Neutrophil (primary cell): ENCODE measurements around the gene GC.

ENCODE experiments used
- H3K27ac ChIP-seq: fragments of 200-600 bp; sonication (generic); 2 replicates; pipeline ENCODE4 v1.5.1; 2016; ENCODE audit warnings: mild to moderate bottlenecking, moderate library complexity
- H3K27me3 ChIP-seq: fragments of 200-600 bp; sonication (generic); 2 replicates; pipeline ENCODE4 v1.6.0; 2016; ENCODE audit warnings: mild to moderate bottlenecking
- H3K36me3 ChIP-seq: fragments of 200-600 bp; sonication (generic); 2 replicates; pipeline ENCODE4 v1.5.1; 2017
- H3K4me1 ChIP-seq, 2 experiments: fragments of 200-600 bp in 1 of 2; sonication (generic) in 1 of 2; 1 replicate in 1 of 2; 2 replicates in 1 of 2; pipeline versions ENCODE4 v1.5.1 to v1.6.1; 2013 to 2016; ENCODE audit warnings: low read depth in 1 of 2, low read length in 1 of 2, mild to moderate bottlenecking in 1 of 2, moderate library complexity in 1 of 2; ENCODE audit not compliant: control insufficient read depth in 1 of 2, insufficient read depth in 1 of 2
- H3K4me3 ChIP-seq, 2 experiments: fragments of 200-600 bp in 1 of 2; sonication (generic) in 1 of 2; 1 replicate in 1 of 2; 2 replicates in 1 of 2; pipeline ENCODE4 v1.5.1; 2013 to 2016; ENCODE audit warnings: low read depth in 1 of 2, low read length in 1 of 2, mild to moderate bottlenecking in 1 of 2, moderate library complexity in 1 of 2
- H3K9me3 ChIP-seq: fragments of 200-600 bp; sonication (generic); 2 replicates; pipeline ENCODE4 v1.5.1; 2016
- TF ChIP-seq, protein P1 (sequence below): fragments of 200-600 bp; sonication (generic); IDR thresholded peaks from 2 replicates; pipeline ENCODE4 v1.5.1; 2016; ENCODE audit warnings: antibody characterized with exemption

GC gene

GRCh38 chr4:71772592-71772991, 11.3 kb downstream of the GC start:
- H3K36me3 ChIP-seq: no peaks in the 10 kb centered on the region
- TF ChIP-seq, protein P1, sequence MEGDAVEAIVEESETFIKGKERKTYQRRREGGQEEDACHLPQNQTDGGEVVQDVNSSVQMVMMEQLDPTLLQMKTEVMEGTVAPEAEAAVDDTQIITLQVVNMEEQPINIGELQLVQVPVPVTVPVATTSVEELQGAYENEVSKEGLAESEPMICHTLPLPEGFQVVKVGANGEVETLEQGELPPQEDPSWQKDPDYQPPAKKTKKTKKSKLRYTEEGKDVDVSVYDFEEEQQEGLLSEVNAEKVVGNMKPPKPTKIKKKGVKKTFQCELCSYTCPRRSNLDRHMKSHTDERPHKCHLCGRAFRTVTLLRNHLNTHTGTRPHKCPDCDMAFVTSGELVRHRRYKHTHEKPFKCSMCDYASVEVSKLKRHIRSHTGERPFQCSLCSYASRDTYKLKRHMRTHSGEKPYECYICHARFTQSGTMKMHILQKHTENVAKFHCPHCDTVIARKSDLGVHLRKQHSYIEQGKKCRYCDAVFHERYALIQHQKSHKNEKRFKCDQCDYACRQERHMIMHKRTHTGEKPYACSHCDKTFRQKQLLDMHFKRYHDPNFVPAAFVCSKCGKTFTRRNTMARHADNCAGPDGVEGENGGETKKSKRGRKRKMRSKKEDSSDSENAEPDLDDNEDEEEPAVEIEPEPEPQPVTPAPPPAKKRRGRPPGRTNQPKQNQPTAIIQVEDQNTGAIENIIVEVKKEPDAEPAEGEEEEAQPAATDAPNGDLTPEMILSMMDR: no peak
- H3K9me3 ChIP-seq: no peaks in the 10 kb centered on the region
- H3K4me3 ChIP-seq: no peak overlapping the region
- no peaks in the 10 kb centered on the region for H3K4me1 ChIP-seq
- H3K27ac ChIP-seq: no peak overlapping the region
- no peaks in the 10 kb centered on the region for H3K27me3 ChIP-seq

GRCh38 chr4:71771613-71772012, 12.3 kb downstream of the GC start:
- H3K9me3 ChIP-seq: no peaks in the 10 kb centered on the region
- H3K4me1 ChIP-seq: no peaks in the 10 kb centered on the region
- H3K4me3 ChIP-seq: no peak overlapping the region
- H3K27ac ChIP-seq: no peak overlapping the region
- TF ChIP-seq, protein P1: no peak
- no peaks in the 10 kb centered on the region for H3K27me3 ChIP-seq
- no peaks in the 10 kb centered on the region for H3K36me3 ChIP-seq

DNA sequence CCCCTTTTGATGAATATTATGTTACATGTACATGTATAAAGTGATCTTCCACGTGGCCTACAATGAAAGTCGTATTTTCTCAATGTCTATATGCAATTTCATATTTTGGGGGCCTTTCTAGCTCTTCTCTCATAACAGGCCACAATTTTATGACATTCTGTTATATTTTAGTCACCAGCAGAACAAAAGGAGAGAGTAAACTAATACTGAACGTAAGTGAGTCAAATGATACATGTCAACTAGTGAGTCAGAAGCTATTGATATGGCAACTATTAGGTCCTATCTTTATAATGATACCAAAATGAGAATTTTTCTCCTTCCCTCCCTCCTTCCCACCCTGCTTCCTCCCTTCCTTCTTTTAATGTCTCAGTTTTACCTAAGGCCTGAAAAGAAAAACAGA, 14.4 kb downstream of the GC start:
- H3K9me3 ChIP-seq: no peaks in the 10 kb centered on the region
- no peak overlapping the region for H3K27ac ChIP-seq
- TF ChIP-seq, protein P1: no peak
- H3K4me1 ChIP-seq: no peaks in the 10 kb centered on the region
- H3K4me3 ChIP-seq: no peak overlapping the region
- H3K27me3 ChIP-seq: no peaks in the 10 kb centered on the region
- no peaks in the 10 kb centered on the region for H3K36me3 ChIP-seq

DNA sequence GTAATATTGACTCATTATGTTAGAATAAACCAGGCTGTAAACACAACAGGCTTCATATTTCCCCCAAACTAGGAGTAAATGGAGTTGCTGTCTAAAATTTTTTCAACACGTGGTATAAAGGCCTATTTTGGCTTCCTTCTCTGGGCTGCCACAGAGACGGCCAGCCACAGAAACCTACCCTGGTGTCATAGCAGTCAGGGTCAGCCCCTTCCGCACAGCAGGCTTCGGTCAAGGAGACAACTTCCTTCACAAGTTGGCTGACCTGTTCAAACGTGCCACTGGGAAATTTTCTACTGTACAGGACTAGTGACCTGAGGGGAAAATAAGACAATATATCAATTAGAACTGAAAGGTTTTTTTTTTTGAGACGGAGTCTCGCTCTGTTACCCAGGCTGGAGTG, 15.8 kb downstream of the GC start:
- no peaks in the 10 kb centered on the region for H3K9me3 ChIP-seq
- TF ChIP-seq, protein P1: no peak
- no peak overlapping the region for H3K4me3 ChIP-seq
- H3K27me3 ChIP-seq: no peaks in the 10 kb centered on the region
- H3K4me1 ChIP-seq: no peaks in the 10 kb centered on the region
- H3K27ac ChIP-seq: no peak overlapping the region
- no peaks in the 10 kb centered on the region for H3K36me3 ChIP-seq

DNA sequence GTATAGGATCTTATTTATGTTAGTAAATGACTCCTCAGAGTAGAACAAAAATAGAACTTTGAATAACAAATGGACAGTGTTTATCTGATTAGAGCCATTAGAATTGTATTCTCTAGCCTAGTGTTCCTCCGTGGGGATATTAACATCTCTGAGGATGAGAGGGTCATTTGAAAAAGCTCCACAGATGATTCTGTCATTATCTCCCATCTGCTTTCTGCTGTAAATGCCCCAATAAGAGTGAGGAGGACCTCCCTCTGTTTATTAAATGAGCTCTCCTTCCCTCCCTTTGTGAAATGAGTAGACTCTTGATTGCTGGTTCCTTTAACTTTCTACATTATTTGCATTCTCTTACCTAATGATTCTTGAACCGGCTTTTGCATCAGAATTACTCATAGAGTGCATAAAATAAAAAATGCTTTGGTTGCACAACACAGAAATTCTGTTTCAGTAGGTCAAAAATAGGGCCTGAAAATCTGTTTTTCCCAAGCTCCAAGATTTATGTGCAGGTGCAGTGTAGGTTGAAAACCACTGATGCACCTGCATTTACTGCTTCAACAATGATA, 18.0 kb downstream of the GC start:
- Histone ChIP-seq H3K27me3 (no peaks in the 10 kb centered on the region), H3K4me3 (no peak overlapping the region), H3K27ac (no peak overlapping the region), H3K4me1 (no peaks in the 10 kb centered on the region), H3K36me3 (no peaks in the 10 kb centered on the region), H3K9me3 (no peaks in the 10 kb centered on the region)
- TF ChIP-seq, protein P1: no peak

GRCh38 chr4:71765350-71765749, 18.5 kb downstream of the GC start:
- TF ChIP-seq, protein P1: no peak
- Histone ChIP-seq H3K4me3 (no peak overlapping the region), H3K4me1 (no peaks in the 10 kb centered on the region), H3K27ac (no peak overlapping the region), H3K9me3 (no peaks in the 10 kb centered on the region), H3K36me3 (no peaks in the 10 kb centered on the region), H3K27me3 (no peaks in the 10 kb centered on the region)
